ENCODE results near the gene FOXJ3. TPM values are rescaled to one million over a fixed set of nuclear protein-coding genes. Genes with fewer than 3 reads are reported as not detected.

The FOXJ3 gene
- total and polyA plus RNA-seq, 2 of the 13 experiments (the other 11 are each of a cell fraction or from before 2014, with no cell fraction given), result 16.6 to 48.5 TPM

DNA sequence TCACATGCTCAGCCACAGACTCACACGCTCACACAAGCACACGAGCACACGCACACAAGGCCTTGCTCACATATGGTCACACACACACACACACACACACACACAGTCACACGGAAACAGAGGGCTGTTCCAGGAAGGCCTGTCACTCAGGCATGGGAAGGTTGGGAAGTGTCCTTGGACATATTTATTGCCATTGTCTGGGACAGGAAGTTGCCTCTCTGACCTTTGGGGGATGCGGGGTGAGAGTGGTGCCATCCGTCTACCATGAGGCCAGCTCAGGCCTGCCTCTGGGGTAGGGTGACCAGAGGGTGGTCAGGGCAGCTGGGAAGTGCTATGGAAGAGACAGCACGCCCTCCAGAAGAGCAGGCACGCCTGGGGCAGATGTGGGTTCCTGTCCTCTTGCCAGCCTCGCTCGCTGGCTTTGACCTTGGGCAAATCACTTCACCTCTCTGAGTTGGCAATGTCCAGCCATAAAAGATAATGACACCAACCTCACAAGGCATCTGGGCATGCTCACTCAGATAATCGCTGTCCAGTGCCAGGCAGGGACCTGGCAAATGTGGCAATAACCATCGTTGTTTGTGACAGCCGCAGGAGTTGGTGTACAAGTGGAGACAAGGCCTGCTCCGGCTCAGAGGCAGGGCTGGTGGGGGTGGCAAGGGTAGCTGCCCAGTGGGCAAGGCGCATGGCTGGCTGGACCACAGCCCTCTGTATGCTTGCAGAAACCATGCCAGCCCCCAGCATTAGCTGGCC lies 162.5 kb downstream of the FOXJ3 start (continued):
- TF ChIP-seq TEAD2 (CRISPR knock-in tag; IDR thresholded peaks at IDR 0.05) (no peak), ELF4 (CRISPR knock-in tag; IDR thresholded peaks at IDR 0.05; ENCODE audit: borderline replicate concordance) (no peak), ZNF30 (CRISPR knock-in tag; IDR thresholded peaks at IDR 0.05) (no peak), ZBTB10 (CRISPR knock-in tag; IDR thresholded peaks at IDR 0.05; ENCODE audit: borderline replicate concordance) (no peak), SMAD9 (CRISPR knock-in tag; IDR thresholded peaks at IDR 0.05) (no peak), ZNF543 (CRISPR knock-in tag; IDR thresholded peaks at IDR 0.05) (no peak), ELF3 (CRISPR knock-in tag; IDR thresholded peaks at IDR 0.05) (peak; percentile 69; the same call in 1 of the 2 replicates), SP4 (CRISPR knock-in tag; IDR thresholded peaks at IDR 0.05) (no peak), CBFB (CRISPR knock-in tag; IDR thresholded peaks at IDR 0.05) (no peak), TAF15 (IDR thresholded peaks at IDR 0.05; ENCODE audit: low read depth, low read length, poor library complexity, severe bottlenecking) (no peak), ZNF678 (CRISPR knock-in tag; IDR thresholded peaks at IDR 0.05) (no peak), ZNF768 (CRISPR knock-in tag; IDR thresholded peaks at IDR 0.05) (no peak), RXRB (CRISPR knock-in tag; IDR thresholded peaks at IDR 0.05; ENCODE audit: borderline replicate concordance) (peak; percentile 50; the same call in 1 of the 2 replicates)
- TF ChIP-seq, protein P1, sequence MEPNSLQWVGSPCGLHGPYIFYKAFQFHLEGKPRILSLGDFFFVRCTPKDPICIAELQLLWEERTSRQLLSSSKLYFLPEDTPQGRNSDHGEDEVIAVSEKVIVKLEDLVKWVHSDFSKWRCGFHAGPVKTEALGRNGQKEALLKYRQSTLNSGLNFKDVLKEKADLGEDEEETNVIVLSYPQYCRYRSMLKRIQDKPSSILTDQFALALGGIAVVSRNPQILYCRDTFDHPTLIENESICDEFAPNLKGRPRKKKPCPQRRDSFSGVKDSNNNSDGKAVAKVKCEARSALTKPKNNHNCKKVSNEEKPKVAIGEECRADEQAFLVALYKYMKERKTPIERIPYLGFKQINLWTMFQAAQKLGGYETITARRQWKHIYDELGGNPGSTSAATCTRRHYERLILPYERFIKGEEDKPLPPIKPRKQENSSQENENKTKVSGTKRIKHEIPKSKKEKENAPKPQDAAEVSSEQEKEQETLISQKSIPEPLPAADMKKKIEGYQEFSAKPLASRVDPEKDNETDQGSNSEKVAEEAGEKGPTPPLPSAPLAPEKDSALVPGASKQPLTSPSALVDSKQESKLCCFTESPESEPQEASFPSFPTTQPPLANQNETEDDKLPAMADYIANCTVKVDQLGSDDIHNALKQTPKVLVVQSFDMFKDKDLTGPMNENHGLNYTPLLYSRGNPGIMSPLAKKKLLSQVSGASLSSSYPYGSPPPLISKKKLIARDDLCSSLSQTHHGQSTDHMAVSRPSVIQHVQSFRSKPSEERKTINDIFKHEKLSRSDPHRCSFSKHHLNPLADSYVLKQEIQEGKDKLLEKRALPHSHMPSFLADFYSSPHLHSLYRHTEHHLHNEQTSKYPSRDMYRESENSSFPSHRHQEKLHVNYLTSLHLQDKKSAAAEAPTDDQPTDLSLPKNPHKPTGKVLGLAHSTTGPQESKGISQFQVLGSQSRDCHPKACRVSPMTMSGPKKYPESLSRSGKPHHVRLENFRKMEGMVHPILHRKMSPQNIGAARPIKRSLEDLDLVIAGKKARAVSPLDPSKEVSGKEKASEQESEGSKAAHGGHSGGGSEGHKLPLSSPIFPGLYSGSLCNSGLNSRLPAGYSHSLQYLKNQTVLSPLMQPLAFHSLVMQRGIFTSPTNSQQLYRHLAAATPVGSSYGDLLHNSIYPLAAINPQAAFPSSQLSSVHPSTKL (CRISPR knock-in tag; IDR thresholded peaks at IDR 0.05), result peak; percentile 53; the same call in 1 of the 2 replicates
- TF ChIP-seq, protein P2, sequence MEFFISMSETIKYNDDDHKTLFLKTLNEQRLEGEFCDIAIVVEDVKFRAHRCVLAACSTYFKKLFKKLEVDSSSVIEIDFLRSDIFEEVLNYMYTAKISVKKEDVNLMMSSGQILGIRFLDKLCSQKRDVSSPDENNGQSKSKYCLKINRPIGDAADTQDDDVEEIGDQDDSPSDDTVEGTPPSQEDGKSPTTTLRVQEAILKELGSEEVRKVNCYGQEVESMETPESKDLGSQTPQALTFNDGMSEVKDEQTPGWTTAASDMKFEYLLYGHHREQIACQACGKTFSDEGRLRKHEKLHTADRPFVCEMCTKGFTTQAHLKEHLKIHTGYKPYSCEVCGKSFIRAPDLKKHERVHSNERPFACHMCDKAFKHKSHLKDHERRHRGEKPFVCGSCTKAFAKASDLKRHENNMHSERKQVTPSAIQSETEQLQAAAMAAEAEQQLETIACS (CRISPR knock-in tag; IDR thresholded peaks at IDR 0.05), result no peak
- TF ChIP-seq, protein P3, sequence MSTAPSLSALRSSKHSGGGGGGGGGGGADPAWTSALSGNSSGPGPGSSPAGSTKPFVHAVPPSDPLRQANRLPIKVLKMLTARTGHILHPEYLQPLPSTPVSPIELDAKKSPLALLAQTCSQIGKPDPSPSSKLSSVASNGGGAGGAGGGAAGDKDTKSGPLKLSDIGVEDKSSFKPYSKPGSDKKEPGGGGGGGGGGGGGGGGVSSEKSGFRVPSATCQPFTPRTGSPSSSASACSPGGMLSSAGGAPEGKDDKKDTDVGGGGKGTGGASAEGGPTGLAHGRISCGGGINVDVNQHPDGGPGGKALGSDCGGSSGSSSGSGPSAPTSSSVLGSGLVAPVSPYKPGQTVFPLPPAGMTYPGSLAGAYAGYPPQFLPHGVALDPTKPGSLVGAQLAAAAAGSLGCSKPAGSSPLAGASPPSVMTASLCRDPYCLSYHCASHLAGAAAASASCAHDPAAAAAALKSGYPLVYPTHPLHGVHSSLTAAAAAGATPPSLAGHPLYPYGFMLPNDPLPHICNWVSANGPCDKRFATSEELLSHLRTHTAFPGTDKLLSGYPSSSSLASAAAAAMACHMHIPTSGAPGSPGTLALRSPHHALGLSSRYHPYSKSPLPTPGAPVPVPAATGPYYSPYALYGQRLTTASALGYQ (CRISPR knock-in tag; IDR thresholded peaks at IDR 0.05), result no peak
- TF ChIP-seq, protein P4, sequence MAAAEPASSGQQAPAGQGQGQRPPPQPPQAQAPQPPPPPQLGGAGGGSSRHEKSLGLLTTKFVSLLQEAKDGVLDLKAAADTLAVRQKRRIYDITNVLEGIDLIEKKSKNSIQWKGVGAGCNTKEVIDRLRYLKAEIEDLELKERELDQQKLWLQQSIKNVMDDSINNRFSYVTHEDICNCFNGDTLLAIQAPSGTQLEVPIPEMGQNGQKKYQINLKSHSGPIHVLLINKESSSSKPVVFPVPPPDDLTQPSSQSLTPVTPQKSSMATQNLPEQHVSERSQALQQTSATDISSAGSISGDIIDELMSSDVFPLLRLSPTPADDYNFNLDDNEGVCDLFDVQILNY (CRISPR knock-in tag; conservative IDR thresholded peaks at IDR 0.05), result no peak
